Glutamatergic neuron (in vitro differentiated cells): ENCODE measurements around the gene RMND5A. TPM values are rescaled to one million over a fixed set of nuclear protein-coding genes. Genes with fewer than 3 reads are reported as not detected.
A peak's percentile ranks its signal among the peaks of the same experiment; 100 is the strongest.

Experiments used
- DNase-seq: peaks from one replicate; pipeline ENCODE4 v3.0.0; 2022
- H3K27ac Mint-ChIP-seq: one replicate; pipeline ENCODE4 v1.8.0; 2020; ENCODE audit warnings: mild to moderate bottlenecking, mixed read lengths, inconsistent platforms; ENCODE audit not compliant: unreplicated experiment
- H3K27me3 Mint-ChIP-seq: one replicate; pipeline ENCODE4 v1.8.0; 2020; ENCODE audit warnings: mild to moderate bottlenecking, moderate library complexity, mixed read lengths, inconsistent platforms; ENCODE audit not compliant: unreplicated experiment
- H3K36me3 Mint-ChIP-seq: one replicate; pipeline ENCODE4 v1.8.0; 2020; ENCODE audit warnings: mild to moderate bottlenecking, mixed read lengths, inconsistent platforms; ENCODE audit not compliant: unreplicated experiment
- H3K4me1 Mint-ChIP-seq: one replicate; pipeline ENCODE4 v1.8.0; 2020; ENCODE audit warnings: mild to moderate bottlenecking, low read depth, mixed read lengths, inconsistent platforms; ENCODE audit not compliant: unreplicated experiment
- H3K4me3 Mint-ChIP-seq: one replicate; pipeline ENCODE4 v1.8.0; 2020; ENCODE audit warnings: mild to moderate bottlenecking, mixed read lengths, inconsistent platforms; ENCODE audit not compliant: unreplicated experiment
- H3K9me3 Mint-ChIP-seq: one replicate; pipeline ENCODE4 v1.8.0; 2020; ENCODE audit warnings: mild to moderate bottlenecking, moderate library complexity, mixed read lengths, inconsistent platforms; ENCODE audit not compliant: unreplicated experiment
- CTCF ChIP-seq: fragments of 200-600 bp; sonication (generic); IDR thresholded peaks from one replicate; pipeline ENCODE4 v1.5.0; 2021; ENCODE audit not compliant: partially characterized antibody, unreplicated experiment
- total RNA-seq: library from RNA; stranded (reverse); fragmentation: NEBNext Ultra II Directional; extraction: Animal tissue kit (Norgen Biotek cat#: 25700); gene quantifications from one replicate; pipeline ENCODE4 v1.2.1, GENCODE V29; 2021; ENCODE audit not compliant: unreplicated experiment

Gene RMND5A
- total RNA-seq, 1 donor from 2014 or later: 38.8 TPM

- Mint-ChIP-seq H3K36me3 (peaks cover 14% of the 10 kb centered on the region), H3K27ac (no peak overlapping the region), H3K4me3 (no peak overlapping the region), H3K27me3 (no peaks in the 10 kb centered on the region), H3K9me3 (no peaks in the 10 kb centered on the region), H3K4me1 (no peaks in the 10 kb centered on the region)
- TF ChIP-seq CTCF: no peak
- DNase-seq: no peak
Measured at GRCh38 chr2:86800856-86801567, 80.9 kb downstream of the RMND5A start.

GRCh38 chr2:86806059-86806857 lies 86.2 kb downstream of the RMND5A start:
- H3K4me1 Mint-ChIP-seq: no peaks in the 10 kb centered on the region
- no peak overlapping the region for H3K4me3 Mint-ChIP-seq

GRCh38 chr2:86807133-86807467 lies 87.0 kb downstream of the RMND5A start:
- H3K4me1 Mint-ChIP-seq: no peaks in the 10 kb centered on the region
- peak overlapping the region; percentile 28 for H3K27ac Mint-ChIP-seq
- no peaks in the 10 kb centered on the region for H3K9me3 Mint-ChIP-seq
- peaks cover 2% of the 10 kb centered on the region for H3K27me3 Mint-ChIP-seq
- TF ChIP-seq CTCF: no peak
- H3K4me3 Mint-ChIP-seq: peak overlapping the region; percentile 93
- H3K36me3 Mint-ChIP-seq: no peaks in the 10 kb centered on the region
- no peak for DNase-seq

More at GRCh38 chr2:86806059-86806857, 86.2 kb downstream of the RMND5A start:
- no peak for TF ChIP-seq CTCF
- Mint-ChIP-seq H3K36me3 (no peaks in the 10 kb centered on the region), H3K27me3 (peaks cover 2% of the 10 kb centered on the region), H3K27ac (no peak overlapping the region), H3K9me3 (no peaks in the 10 kb centered on the region)
- no peak for DNase-seq

GRCh38 chr2:86807468-86808275 lies 87.6 kb downstream of the RMND5A start:
- peak; percentile 72 for DNase-seq
- H3K27me3 Mint-ChIP-seq: peaks cover 2% of the 10 kb centered on the region
- H3K4me1 Mint-ChIP-seq: no peaks in the 10 kb centered on the region
- H3K27ac Mint-ChIP-seq: peak overlapping the region; percentile 28
- no peak for TF ChIP-seq CTCF
- no peaks in the 10 kb centered on the region for H3K9me3 Mint-ChIP-seq
- H3K36me3 Mint-ChIP-seq: no peaks in the 10 kb centered on the region
- H3K4me3 Mint-ChIP-seq: peak overlapping the region; percentile 93
